ENCODE results near the gene IRF5.
"Not testable (repeated sequence)": the region's sequence is repeated elsewhere in the genome, so short reads cannot be mapped to it uniquely, and the experiment has no call there.

IRF5 gene

DNA sequence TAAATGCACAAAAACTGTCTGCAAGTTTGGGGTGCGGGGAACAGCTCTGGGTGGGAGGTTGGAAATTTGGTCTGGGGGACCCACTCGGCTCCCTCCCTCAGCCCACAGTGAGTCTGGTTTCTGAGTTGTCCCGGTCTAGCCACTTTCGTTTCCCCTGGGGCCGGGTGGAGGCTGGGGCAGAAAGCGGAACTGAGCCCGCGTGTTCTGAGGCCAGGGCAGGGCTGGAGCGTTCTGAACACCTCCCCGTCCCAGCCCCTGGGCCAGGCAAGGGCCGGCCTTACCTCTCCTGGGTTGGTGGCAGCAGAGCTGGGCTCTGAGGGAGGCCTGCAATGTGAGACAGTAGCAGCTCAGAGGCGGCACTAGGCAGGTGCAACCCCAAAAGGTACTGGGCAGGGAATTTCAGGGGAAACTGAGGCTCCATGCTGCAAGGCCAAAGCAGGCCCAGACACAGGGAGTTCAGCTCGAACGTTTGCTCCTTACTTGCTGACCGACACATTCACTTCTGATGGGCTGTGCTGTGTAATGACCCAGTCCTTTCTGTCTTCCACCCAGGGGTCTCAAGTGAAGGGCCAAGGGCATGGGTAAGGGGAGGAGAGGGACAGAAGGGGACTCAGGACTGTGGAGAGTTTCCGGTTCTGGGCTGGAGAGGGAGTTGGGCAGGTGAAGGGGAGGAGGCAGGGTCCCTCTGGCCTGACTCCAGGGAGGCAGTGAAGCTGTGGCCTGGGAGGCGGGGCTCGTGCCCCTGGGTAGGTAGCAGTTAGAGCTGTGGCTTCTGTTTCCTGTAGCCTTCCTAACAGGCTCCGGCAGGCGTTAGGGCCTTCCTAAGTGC, 3.0 kb downstream of the IRF5 start:
- DNase-seq: no peak

DNA sequence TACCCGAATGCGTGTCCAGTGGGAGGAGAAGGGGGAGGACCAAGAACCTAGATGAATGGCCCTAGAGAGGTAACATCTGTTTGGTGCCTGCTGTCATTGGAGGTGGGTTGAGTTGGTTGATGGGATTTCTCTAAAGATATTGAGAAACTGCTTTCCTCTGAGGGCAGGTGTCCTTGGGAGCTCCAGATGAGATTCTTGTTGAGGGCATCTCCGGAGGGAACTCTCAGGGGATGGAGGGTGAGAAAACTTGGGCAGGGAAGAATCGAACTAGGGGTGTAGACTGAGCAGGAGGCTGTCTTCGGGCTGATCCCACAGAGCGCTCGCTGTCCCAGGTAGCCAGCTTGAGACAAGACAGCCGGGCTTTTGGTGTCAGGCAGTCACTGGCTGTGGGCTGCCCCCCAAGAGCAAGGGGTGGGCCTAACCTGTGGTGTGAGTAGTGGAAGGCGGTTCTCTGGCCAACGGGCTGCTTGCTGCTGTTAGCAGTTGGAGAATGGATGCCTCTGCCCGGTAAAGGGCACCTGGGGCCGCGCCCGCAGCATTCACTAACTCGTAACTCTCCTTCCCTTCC, 3.7 kb downstream of the IRF5 start:
- DNase-seq: no peak

DNA sequence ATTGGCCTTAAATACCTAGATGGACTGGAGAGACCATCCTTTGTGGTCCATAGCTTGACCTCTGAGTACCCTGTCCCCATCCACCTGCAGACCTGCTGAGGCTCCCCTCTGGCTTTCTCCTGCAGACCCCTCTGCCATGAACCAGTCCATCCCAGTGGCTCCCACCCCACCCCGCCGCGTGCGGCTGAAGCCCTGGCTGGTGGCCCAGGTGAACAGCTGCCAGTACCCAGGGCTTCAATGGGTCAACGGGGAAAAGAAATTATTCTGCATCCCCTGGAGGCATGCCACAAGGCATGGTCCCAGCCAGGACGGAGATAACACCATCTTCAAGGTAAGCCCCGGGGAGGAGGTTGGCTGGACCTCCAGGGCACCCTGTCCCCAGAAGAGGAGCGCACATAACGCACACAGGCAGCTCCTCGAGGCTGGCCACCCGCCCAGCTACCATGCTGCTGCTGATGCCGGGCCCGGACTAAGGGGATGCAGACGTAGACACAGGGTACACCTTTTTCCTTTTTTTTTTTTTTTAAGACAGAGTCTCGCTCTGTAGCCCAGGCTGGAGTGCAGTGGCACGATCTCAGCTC, 4.3 kb downstream of the IRF5 start:
- DNase-seq: no peak

DNA sequence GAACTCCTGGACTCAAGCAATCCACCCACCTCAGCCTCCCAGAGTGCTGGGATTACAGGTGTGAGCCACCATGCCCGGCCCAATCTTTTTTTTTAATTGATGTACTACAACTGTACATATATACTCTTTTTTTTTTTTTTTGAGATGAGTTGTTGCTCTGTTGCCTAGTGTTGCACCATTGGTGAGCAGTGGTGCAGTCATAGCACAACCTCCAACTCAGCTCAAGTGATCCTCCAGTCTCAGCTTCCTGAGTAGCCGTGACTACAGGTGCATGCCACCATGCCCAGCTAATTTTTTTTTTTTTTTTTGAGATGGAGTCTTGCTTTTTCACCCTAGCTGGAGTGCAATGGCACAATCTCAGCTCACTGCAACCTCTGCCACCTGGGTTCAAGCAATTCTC, 5.5 kb downstream of the IRF5 start:
- not testable (repeated sequence) for DNase-seq

DNA sequence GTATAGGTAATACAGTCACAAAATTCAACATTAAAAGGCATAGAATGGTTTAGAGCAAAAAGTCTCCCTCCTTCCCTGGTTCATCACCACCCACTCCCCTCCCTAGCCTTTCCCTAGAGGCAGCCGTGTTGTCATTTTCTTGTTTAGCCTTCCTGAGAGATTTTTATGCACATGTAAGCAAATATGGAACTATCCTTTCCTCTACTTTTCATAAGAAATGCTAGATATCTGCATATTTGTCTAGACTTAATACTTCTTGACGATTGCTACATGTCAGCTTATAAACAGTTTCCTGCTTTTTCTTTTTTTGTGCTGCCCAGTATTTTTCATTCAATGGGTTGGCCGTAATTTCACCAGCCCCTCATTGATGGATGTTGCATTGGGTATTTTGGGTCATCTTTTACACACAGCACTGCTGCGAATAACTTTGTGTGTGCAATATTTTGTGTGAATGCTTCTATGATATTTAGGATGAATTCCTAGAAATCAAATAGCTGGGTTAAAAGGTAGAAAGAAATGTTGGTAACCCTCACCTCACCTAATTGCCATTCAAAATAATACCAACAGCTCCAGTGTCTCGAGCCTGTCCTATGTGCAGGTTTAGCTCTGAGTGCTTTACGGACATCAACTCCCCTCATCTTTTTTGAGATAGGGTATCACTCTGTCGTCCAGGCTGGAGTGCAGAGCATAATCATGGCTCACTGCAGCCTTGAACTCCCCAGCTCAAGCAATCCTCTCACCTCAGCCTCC, 6.9 kb downstream of the IRF5 start:
- no peak for DNase-seq

DNA sequence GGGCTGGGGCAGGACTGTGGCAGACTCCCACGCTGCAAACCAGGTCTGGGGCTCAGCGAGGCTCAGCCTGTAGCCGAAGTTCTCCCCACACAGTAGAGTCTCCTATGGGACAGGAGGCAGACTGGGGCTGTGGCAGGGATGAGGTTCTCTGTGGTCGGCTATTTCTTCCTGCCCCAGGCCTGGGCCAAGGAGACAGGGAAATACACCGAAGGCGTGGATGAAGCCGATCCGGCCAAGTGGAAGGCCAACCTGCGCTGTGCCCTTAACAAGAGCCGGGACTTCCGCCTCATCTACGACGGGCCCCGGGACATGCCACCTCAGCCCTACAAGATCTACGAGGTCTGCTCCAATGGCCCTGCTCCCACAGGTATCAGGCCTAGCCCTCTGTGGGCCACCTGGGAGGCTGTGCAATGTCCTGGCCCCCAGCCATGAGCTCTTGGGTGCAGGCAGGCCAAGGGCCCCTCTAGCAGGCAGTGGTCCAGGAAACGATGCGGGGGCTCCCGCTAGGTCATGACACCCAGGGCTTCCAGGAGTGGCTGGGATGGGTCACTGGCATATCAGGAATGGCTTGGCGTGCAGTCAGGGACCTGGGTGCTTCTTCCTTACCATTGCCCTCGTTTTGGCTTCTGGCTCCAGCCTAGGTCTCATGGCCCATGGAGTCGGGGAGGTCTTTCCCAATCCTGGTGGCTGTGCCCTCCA, 8.1 kb downstream of the IRF5 start:
- DNase-seq: no peak

DNA sequence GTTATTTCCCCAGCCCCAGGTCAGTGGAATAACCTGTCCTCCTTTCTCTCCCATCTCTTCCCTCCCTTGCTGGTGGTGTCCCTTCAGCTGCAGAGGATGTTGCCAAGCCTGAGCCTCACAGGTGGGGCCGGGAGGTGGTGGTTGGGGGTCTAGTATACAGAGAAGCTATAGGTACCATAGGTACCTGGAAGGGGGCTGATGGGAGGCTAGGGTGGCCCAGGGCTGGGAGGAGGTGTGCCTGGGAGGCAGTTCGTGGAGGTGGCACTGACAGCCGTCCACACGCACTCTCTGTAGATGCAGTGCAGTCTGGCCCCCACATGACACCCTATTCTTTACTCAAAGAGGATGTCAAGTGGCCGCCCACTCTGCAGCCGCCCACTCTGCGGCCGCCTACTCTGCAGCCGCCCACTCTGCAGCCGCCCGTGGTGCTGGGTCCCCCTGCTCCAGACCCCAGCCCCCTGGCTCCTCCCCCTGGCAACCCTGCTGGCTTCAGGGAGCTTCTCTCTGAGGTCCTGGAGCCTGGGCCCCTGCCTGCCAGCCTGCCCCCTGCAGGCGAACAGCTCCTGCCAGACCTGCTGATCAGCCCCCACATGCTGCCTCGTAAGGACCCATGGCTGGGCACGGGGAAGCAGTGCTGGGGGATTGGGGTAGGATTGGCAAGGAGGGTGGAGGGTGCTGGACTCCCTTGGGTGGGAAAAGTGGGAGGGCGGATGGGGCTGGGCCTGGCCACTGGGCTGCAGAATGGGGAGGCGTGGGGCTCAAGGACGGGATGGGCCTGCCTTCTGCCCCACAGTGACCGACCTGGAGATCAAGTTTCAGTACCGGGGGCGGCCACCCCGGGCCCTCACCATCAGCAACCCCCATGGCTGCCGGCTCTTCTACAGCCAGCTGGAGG, 9.5 kb downstream of the IRF5 start:
- DNase-seq: no peak

DNA sequence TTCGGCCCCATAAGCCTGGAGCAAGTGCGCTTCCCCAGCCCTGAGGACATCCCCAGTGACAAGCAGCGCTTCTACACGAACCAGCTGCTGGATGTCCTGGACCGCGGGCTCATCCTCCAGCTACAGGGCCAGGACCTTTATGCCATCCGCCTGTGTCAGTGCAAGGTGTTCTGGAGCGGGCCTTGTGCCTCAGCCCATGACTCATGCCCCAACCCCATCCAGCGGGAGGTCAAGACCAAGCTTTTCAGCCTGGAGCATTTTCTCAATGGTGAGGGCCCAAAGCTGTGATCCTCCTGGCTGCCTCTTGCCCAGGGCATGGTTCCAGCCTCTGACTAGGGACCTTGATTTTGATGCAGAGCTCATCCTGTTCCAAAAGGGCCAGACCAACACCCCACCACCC, 10.1 kb downstream of the IRF5 start:
- no peak for DNase-seq

DNA sequence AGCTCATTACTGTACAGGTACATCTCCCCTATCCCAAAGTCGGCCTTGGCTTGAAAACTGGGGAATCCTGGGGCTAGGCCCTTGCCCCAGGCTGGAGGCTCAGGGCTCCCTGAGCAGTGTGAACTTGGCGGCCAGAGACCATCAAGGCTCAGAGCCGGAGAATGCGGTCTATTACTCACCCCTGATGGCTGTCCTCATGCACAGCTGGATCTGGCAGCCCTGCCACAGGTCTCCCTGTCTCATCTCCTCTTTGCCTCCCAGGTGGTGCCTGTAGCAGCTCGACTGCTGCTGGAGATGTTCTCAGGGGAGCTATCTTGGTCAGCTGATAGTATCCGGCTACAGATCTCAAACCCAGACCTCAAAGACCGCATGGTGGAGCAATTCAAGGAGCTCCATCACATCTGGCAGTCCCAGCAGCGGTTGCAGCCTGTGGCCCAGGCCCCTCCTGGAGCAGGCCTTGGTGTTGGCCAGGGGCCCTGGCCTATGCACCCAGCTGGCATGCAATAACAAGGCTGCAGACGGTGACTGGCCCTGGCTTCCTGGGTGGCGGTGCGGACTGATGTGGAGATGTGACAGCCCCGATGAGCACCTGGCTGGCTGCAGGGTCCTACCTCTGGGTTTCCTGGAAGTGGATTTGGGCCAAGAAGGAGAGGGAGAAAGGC, 10.7 kb downstream of the IRF5 start:
- DNase-seq: no peak

DNA sequence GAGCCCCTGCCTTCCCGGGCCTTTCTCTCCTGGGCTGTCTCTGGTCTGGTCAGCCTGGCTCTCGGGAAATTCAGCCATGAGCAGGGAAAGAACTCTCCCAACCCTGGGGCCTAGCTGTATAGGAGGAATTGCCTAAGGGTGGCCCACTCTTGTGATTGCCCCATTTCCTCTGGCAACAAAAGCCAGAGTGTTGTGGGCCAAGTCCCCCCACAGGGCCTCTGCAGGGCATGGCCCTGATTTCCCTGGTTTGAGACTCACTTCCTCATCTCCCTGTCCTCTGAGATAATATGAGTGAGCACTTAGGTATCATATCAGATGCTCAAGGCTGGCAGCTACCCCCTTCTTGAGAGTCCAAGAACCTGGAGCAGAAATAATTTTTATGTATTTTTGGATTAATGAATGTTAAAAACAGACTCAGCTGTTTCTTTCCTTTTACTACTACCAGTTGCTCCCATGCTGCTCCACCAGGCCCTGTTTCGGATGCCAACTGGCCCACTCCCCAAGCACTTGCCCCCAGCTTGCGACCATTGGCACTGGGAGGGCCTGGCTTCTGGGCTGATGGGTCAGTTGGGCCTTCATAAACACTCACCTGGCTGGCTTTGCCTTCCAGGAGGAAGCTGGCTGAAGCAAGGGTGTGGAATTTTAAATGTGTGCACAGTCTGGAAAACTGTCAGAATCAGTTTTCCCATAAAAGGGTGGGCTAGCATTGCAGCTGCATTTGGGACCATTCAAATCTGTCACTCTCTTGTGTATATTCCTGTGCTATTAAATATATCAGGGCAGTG, 11.4 kb downstream of the IRF5 start:
- DNase-seq: no peak

DNA sequence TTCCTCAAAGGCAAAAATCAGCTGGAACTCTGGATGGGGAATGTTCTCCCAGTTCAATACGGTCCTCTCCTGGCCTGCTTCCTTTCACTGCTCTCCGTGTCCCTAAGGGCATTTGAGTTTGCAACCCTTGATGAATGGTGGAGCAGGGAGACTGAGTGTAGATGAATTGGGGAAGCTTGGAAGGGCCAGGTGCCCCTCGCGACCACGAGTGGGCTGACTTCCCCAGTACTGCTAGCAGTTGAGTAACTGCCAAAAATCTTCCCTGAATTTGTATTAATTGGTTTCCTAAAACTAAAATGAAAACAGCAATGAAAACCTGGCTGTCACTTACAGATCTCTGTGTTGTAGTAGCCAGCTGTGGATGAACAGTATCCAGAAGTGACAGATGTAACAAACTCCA, 13.6 kb downstream of the IRF5 start:
- DNase-seq: no peak

DNA sequence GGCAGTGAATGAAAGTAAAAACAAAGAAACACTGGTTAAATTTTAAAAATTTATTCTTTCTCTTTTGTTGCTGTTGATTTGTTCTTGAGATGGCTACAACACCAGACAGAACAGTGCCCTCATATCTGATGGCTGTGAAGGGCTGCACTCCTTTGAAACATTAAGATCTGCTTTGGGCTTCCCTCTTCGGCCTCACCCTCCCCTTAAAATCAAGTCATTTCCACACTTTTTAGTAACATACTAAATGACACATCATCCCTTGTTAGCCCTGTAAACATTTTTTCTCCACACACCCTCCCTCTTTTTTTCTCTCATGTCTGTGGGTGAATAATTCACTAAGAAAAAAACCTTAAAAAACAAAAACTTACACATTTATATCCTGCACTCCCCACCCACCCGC, 16.4 kb downstream of the IRF5 start:
- DNase-seq: no peak

DNA sequence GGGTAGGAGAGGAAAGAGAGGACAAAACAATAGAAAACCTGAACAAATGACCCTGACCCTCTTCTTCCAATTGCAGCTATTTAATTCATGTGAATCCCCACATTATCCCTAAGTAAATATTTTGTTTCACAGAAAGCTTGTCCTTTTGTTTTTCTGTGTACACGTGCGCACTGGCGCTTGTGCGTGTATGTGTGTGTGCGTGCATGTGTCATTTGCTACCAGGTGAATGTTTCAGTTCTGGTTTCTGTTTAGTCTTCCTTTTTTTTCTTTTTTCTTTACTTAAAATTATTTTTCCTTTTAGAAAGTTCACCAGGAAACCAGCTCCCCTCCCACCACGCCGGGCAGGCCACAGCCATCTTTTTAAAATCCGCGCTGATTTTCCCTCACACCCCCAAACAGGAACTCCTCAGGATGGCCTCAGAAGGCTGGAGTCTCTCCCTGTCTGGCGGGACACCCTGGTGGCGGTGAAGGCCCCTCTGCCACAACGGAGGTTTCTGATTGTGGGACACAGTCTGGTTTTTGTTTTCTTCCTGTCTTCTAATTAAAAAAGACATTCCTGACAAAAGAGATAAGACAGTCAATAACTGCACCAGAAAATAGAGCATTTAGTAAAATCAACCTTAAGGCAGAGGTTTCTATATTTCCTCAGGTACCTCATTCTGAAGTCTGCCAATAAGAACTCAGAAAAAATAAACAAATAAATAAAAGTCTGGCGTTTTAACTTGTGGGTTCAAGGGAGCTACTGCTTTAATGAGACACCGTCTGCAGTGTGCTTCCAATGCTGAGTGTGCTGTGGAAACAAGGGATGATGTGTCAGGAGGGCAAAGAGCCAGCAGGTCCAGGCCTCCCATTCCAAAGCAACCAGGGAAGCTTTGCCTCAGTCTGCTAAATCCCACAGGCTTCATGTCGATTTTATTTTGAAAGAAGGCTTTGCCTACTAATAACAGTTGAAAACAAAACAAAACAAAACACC, 17.4 kb downstream of the IRF5 start:
- no peak for DNase-seq

DNA sequence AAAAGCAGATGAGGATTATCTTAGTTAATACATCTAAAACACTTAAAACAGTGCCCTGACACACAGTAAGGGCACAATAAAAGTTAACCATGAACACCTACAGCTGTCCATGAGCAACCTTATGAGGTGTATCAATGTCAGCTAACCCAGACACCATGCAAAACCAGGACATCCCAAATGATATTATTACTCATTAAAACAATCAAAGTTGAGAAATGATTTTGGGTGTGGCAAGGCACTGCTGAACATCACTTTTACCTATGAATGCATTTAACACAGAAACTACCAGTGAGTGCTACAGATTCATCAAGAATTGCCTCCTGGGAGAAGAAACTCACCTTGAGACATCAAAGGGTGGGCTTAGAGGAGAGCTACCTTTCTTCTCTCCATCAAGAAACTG, 18.3 kb downstream of the IRF5 start:
- DNase-seq: no peak

DNA sequence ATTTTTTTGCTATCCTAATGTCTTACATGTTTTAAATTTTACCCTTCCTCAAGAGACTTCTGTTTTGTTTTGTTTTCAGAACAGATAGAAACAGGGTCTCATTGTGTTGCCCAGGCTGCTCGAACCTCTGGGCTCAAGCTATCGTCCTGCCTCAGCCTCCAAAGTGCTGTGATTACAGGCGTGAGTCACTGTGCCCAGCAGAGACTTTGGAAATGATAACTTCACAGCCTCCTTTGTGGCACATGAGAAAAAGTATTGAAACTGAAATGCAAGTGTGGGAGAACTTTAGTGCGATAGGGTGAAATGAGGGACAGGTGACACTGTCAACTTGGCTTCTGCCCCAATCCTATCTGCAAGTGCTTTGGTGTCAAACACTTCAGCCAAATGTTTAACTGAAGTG, 21.6 kb downstream of the IRF5 start:
- no peak for DNase-seq

DNA sequence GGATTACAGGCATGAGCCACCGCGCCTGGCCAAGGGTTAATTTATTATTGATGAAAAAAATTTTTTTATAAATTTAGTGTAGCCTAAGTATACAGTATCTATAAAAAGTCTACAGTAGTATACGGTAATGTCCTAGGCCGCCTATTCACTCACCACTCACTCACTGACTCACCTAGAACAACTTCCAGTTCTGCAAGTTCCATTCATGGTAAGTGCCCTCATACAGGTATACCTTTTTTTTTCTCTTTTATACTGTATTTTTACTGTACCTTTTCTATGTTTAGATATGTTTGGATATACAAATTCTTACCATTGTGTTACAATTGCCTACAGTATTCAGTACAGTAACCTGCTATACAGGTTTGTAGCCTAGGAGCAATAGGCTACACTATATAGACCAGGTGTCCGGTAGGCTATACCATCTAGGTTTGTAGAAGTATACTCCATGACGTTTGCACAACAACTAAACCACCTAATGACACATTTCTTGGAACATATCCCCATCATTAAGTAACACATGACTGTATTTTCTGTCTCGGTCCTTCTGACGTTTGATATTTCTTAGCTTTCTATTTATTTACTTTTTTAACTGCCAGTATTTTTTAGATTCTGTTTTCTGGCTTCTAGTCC, 23.4 kb downstream of the IRF5 start:
- DNase-seq: no peak

DNA sequence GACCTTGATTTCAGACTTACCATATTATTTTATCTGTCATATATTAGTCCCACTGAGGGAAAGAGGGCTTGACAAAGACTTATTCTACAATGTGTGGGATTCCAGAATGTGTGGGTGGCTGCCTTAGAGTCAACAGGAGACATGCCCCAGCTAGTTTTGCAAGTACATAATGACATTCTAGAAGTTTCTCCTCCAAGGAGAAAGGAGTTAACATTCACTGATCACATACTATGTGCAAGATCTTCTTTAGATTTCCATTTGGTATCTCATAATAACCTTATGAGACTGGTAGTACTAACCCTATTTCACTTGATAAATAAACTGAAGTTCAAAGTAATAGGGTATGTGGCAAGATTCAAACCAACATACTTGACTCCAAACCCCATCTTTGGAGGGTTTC, 25.2 kb downstream of the IRF5 start:
- DNase-seq: no peak

DNA sequence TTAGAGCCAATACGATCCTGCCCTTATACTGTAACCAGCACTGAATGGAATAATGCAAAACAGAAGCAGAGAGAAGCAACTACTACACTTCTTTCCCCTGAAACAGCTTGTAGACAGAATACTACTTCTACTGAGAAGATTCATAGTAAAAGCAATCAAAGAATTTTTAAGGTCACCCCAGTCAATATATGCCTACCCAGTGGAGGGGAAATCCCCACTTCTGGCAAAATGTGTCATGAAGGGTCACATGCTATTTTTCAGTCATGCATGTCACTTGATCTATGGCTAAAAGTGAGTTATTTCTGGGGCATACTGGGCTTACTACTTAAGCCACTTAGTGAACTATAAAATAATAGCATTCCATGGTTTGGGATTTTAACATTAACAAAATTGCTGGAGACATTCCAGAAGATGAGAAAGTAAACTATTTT, 25.6 kb downstream of the IRF5 start:
- DNase-seq: no peak

DNA sequence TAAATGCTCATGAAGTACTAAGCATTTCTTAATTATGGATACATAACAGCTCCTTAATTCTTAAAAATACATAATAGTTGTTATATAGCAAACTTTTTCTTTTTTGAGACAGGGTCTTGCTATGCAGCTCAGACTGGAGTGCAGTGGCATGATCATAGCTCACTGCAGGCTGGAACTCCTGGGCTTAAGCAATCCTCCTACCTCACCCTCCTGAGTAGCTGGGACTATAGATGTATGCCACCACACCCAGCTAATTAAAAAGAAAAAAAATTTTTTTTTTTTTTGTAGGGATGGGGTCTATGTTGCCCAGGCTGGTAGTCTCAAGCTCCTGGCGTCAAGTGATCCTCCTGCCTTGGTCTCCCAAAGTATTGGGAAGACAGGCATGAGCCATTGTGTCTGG, 30.9 kb downstream of the IRF5 start:
- no peak for DNase-seq

All from NCI-H1048 (cell line).